B cell (primary cell): ENCODE data around the gene ANXA10. TPM values are rescaled to one million over a fixed set of nuclear protein-coding genes. Genes with fewer than 3 reads are reported as not detected.

Experiments
- ATAC-seq: fragments of 200-7000 bp; cut with Tn5 transposase; one replicate; pipeline ENCODE4 v1.10.0; 2021; ENCODE audit warnings: low read depth, mild to moderate bottlenecking, moderate number of reproducible peaks, moderate library complexity
- CTCF ChIA-PET: fragments of 350-600 bp; sonication (Branson Sonifier 250); formaldehyde crosslinking; loops from one replicate; lab custom pipeline; 2021; ENCODE audit warnings: antibody characterized with exemption, inconsistent platforms; lab: Charles Lee
- POLR2A ChIA-PET: fragments of 350-600 bp; sonication (Branson Sonifier 250); formaldehyde crosslinking; loops from one replicate; lab custom pipeline; 2021; ENCODE audit warnings: antibody characterized with exemption; lab: Charles Lee
- DNase-seq: peaks from one replicate; pipeline ENCODE4 v3.0.0; 2013
- H2AFZ ChIP-seq: 2 replicates; pipeline ENCODE4 v1.6.1; 2012; ENCODE audit warnings: mild to moderate bottlenecking, low read depth, low read length; ENCODE audit not compliant: insufficient read depth, poor library complexity, severe bottlenecking
- H3K27ac ChIP-seq, 2 donors: 1 replicate in 1 of 2; 2 replicates in 1 of 2; pipeline ENCODE4 v1.5.1; 2012 to 2013; ENCODE audit warnings: low read length in 2 of 2, mild to moderate bottlenecking in 2 of 2, moderate library complexity in 1 of 2
- H3K27me3 ChIP-seq, 4 experiments: fragments of 200-600 bp in 1 of 4; sonication (generic) in 1 of 4; replicated peaks in 1 of 4; 1 replicate in 2 of 4; 2 replicates in 2 of 4; pipeline versions ENCODE4 v1.6.1 to v1.7.0; 2013 to 2016; ENCODE audit warnings: low read length in 3 of 4, mild to moderate bottlenecking in 2 of 4, mixed read lengths in 1 of 4, moderate library complexity in 1 of 4; ENCODE audit not compliant: insufficient read depth in 4 of 4, control insufficient read depth in 3 of 4; ENCODE audit errors: control extremely low read depth in 1 of 4
- H3K36me3 ChIP-seq, 2 experiments: replicated peaks in 1 of 2; 1 replicate in 1 of 2; 2 replicates in 1 of 2; pipeline versions ENCODE4 v1.6.1 to v1.7.1; 2013; ENCODE audit warnings: low read length in 1 of 2; ENCODE audit not compliant: insufficient read depth in 2 of 2, control insufficient read depth in 1 of 2; ENCODE audit errors: control extremely low read depth in 1 of 2, extremely low read depth in 1 of 2
- H3K4me1 ChIP-seq, 2 donors: fragments of 200-600 bp in 1 of 2; sonication (generic) in 1 of 2; 1 replicate in 1 of 2; 2 replicates in 1 of 2; pipeline versions ENCODE4 v1.5.1 to v1.6.1; 2013 to 2017; ENCODE audit warnings: low read length in 2 of 2; ENCODE audit not compliant: control insufficient read depth in 2 of 2, insufficient read depth in 2 of 2
- H3K4me2 ChIP-seq: replicated peaks from 2 replicates; pipeline ENCODE3; 2012; ENCODE audit warnings: mild to moderate bottlenecking, low read depth, low read length; ENCODE audit not compliant: poor library complexity, severe bottlenecking
- H3K4me3 ChIP-seq, 5 experiments: fragments of 200-600 bp in 1 of 5; sonication (generic) in 1 of 5; 1 replicate in 3 of 5; 2 replicates in 2 of 5; pipeline versions ENCODE4 v1.5.1 to v1.7.0; 2011 to 2016; ENCODE audit warnings: low read length in 4 of 5, mild to moderate bottlenecking in 4 of 5, low read depth in 2 of 5, control low read depth in 1 of 5, moderate library complexity in 1 of 5; ENCODE audit not compliant: insufficient read depth in 1 of 5; ENCODE audit errors: control extremely low read depth in 1 of 5, extremely low read depth in 1 of 5
- H3K79me2 ChIP-seq: fragments of 200-600 bp; sonication (generic); one replicate; pipeline ENCODE4 v1.6.0; 2016; ENCODE audit warnings: low read length; ENCODE audit not compliant: control insufficient read depth, insufficient read depth
- H3K9ac ChIP-seq: fragments of 200-600 bp; sonication (generic); 2 replicates; pipeline ENCODE4 v1.6.1; 2017; ENCODE audit warnings: mild to moderate bottlenecking, low read length, moderate library complexity
- H3K9me3 ChIP-seq, 3 donors: one replicate each; pipeline versions ENCODE4 v1.6.1 to v1.7.1; 2013; ENCODE audit warnings: low read length in 2 of 3; ENCODE audit not compliant: control insufficient read depth in 2 of 3, insufficient read depth in 1 of 3; ENCODE audit errors: control extremely low read depth in 1 of 3
- H4K20me1 ChIP-seq: 2 replicates; pipeline ENCODE4 v1.6.0; 2012; ENCODE audit warnings: mild to moderate bottlenecking, low read length; ENCODE audit not compliant: insufficient read depth, control insufficient read depth, poor library complexity, severe bottlenecking
- H3K27ac Mint-ChIP-seq: one replicate; pipeline ENCODE4 v1.8.0; 2021; ENCODE audit warnings: mixed read lengths
- H3K27me3 Mint-ChIP-seq: one replicate; pipeline ENCODE4 v1.8.0; 2021; ENCODE audit warnings: mixed read lengths
- H3K4me1 Mint-ChIP-seq: one replicate; pipeline ENCODE4 v1.8.0; 2021; ENCODE audit warnings: mixed read lengths
- H3K4me3 Mint-ChIP-seq: one replicate; pipeline ENCODE4 v1.8.0; 2021; ENCODE audit warnings: mixed read lengths
- H3K9me3 Mint-ChIP-seq: one replicate; pipeline ENCODE4 v1.8.0; 2022; ENCODE audit warnings: mixed read lengths; ENCODE audit not compliant: insufficient read depth
- CTCF ChIP-seq: fragments of 200-600 bp; IDR thresholded peaks from one replicate; pipeline ENCODE4 v1.8.0; 2022; ENCODE audit warnings: antibody characterized with exemption, mild to moderate bottlenecking
- EZH2 ChIP-seq: IDR thresholded peaks from 2 replicates; pipeline ENCODE4 v1.6.1; 2012; ENCODE audit warnings: borderline replicate concordance, low read depth, mild to moderate bottlenecking, moderate library complexity, low read length; ENCODE audit not compliant: insufficient read depth, poor library complexity, severe bottlenecking
- WGBS: methylation state at CpG from one replicate; pipeline ENCODE4 v1.1.5; 2013; ENCODE audit warnings: missing lambda C conversion rate; ENCODE audit not compliant: insufficient coverage; 5-methylcytosine and 5-hydroxymethylcytosine counted together
- intact Hi-C: fragments of 100-400 bp; cut with micrococcal nuclease; formaldehyde crosslinking; loops from one replicate; pipeline ENCODE4 v1.10.0; 2022
- polyA plus RNA-seq: library from polyadenylated mRNA; depleted of rRNA; stranded (reverse); fragments of >200 nt; gene quantifications from 2 replicates; pipeline ENCODE4 v1.2.3, GENCODE V29; 2012
- total RNA-seq, 2 donors: library from RNA; stranded (reverse); fragments of 120-200 nt in 1 of 2; gene quantifications; 1 replicate in 1 of 2; 2 replicates in 1 of 2; pipeline versions ENCODE4 v1.2.3 to v1.2.4, GENCODE V29; 2013 to 2022

The ANXA10 gene
- total and polyA plus RNA-seq, 2 donors (not counting 1 experiment from before 2014, with no cell fraction given) = not detected

DNA sequence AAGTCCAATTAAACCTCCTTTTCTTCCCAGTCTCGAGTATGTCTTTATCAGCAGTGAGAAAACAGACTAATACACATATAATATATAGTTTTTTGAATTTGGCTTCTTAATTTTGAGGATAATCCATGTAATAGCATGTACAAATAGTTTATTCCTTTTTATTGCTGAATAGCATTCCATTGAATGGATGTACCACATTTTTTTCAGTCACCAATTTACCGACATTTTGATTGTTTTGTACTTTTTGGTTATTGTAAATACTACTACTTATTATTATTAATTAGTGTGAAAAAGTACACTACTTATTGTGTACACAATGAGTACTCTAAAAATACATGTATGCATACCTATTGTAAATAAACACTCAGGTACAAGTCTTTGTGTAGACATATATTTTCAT, 42.3 kb upstream of the ANXA10 start:
- no peak overlapping the region for H2AFZ ChIP-seq
- no peaks in the 10 kb centered on the region for H3K27me3 ChIP-seq
- CTCF ChIA-PET = no interaction called here
- POLR2A ChIA-PET = no interaction called here
- DNase-seq = no peak
- no peak for TF ChIP-seq CTCF
- H3K27ac Mint-ChIP-seq = no peak overlapping the region
- H4K20me1 ChIP-seq = no peaks in the 10 kb centered on the region
- WGBS = no CpG with 5 or more reads among the region's 2 CpGs
- no peak overlapping the region for H3K4me2 ChIP-seq
- H3K4me1 Mint-ChIP-seq = no peaks in the 10 kb centered on the region
- H3K9me3 Mint-ChIP-seq = peaks cover 8% of the 10 kb centered on the region
- H3K4me3 Mint-ChIP-seq = no peak overlapping the region
- no peak overlapping the region for H3K9ac ChIP-seq
- intact Hi-C loops = no loop called here
- no peaks in the 10 kb centered on the region for H3K36me3 ChIP-seq
- peaks cover 0 to 12% (median 5%) of the 10 kb centered on the region in 3 donors for H3K9me3 ChIP-seq
- H3K27me3 Mint-ChIP-seq = no peaks in the 10 kb centered on the region
- ATAC-seq = no peak
- no peak overlapping the region for H3K4me3 ChIP-seq
- H3K79me2 ChIP-seq = no peaks in the 10 kb centered on the region
- no peaks in the 10 kb centered on the region for H3K4me1 ChIP-seq
- no peak overlapping the region for H3K27ac ChIP-seq

- ATAC-seq = no peak
- intact Hi-C loops = no loop called here
- H3K9me3 Mint-ChIP-seq = peaks cover 8% of the 10 kb centered on the region
- peaks cover 0 to 10% (median 5%) of the 10 kb centered on the region in 3 donors for H3K9me3 ChIP-seq
- no peaks in the 10 kb centered on the region for H3K27me3 Mint-ChIP-seq
- no peaks in the 10 kb centered on the region for H4K20me1 ChIP-seq
- DNase-seq = no peak
- H3K79me2 ChIP-seq = no peaks in the 10 kb centered on the region
- H3K4me2 ChIP-seq = no peak overlapping the region
- no peak overlapping the region for H3K9ac ChIP-seq
- no peaks in the 10 kb centered on the region for H3K4me1 ChIP-seq
- no peaks in the 10 kb centered on the region for H3K36me3 ChIP-seq
- TF ChIP-seq CTCF = no peak
- TF ChIP-seq EZH2 = no peak
- CTCF ChIA-PET = no interaction called here
- no peak overlapping the region for H2AFZ ChIP-seq
- no peak overlapping the region for H3K27ac Mint-ChIP-seq
- no peaks in the 10 kb centered on the region for H3K4me1 Mint-ChIP-seq
- H3K4me3 ChIP-seq = no peak overlapping the region
- POLR2A ChIA-PET = no interaction called here
- no peak overlapping the region for H3K4me3 Mint-ChIP-seq
- no peaks in the 10 kb centered on the region for H3K27me3 ChIP-seq
- no peak overlapping the region for H3K27ac ChIP-seq
These were observed 40.8 kb upstream of the ANXA10 start for GRCh38 chr4:168051526-168051925.
